ENCODE data around the gene CADPS. TPM values are rescaled to one million over a fixed set of nuclear protein-coding genes. Genes with fewer than 3 reads are reported as not detected.

Gene CADPS
- total and polyA plus RNA-seq, 4 donors, result 0.13 to 3.6 (median 0.49) TPM

DNA sequence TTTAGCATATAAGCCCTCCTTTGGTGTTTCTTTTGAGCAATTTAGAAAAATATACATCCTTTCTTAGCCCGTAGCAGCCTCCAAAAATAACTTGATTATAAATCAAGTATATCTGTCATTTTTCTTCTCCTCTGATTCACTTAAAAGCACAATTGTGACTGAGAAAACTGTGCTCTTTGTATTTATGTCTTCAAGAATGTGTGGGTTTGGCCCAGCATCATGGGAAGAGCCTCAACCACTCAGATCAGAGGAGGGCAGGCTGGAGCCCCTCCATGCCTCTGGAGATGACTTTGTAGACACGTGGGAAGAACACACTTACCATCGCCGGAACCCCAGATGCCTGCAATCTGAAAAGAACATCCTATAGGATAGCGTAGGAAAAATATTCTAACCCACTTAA lies 378.1 kb downstream of the CADPS start:
- H3K27me3 ChIP-seq (ENCODE audit: control insufficient read depth in 3 of 3, insufficient read depth in 3 of 3, low read length in 2 of 3), result no peaks in the 10 kb centered on the region
- DNase-seq, result no peak
- WGBS, 2 donors, result 57 to 75% methylated on average over 5 of the region's 5 CpGs

GRCh38 chr3:62496503-62496902 lies 378.7 kb downstream of the CADPS start:
- 73 to 82% methylated on average over 2 of the region's 2 CpGs for WGBS, 2 donors
- Histone ChIP-seq H3K27ac (ENCODE audit: low read depth in 1 of 2, low read length in 1 of 2) (no peak overlapping the region), H3K4me1 (ENCODE audit: control insufficient read depth in 5 of 5, insufficient read depth in 5 of 5, low read length in 5 of 5) (no peaks in the 10 kb centered on the region), H3K27me3 (ENCODE audit: control insufficient read depth in 3 of 3, insufficient read depth in 3 of 3, low read length in 2 of 3) (no peaks in the 10 kb centered on the region), H3K4me3 (no peak overlapping the region), H3K9me3 (ENCODE audit: control insufficient read depth in 4 of 4, insufficient read depth in 3 of 4, low read length in 3 of 4) (no peaks in the 10 kb centered on the region), H3K9ac (ENCODE audit: insufficient read depth in 1 of 2, low read length in 2 of 2) (no peak overlapping the region), H3K36me3 (ENCODE audit: control insufficient read depth in 4 of 4, insufficient read depth in 4 of 4, low read length in 4 of 4) (peaks cover 0 to 3% (median 0%) of the 10 kb centered on the region in 4 donors)
- DNase-seq (no peak), ATAC-seq (ENCODE audit: insufficient read depth, low FRiP score) (no peak)
- TF ChIP-seq, protein P1, sequence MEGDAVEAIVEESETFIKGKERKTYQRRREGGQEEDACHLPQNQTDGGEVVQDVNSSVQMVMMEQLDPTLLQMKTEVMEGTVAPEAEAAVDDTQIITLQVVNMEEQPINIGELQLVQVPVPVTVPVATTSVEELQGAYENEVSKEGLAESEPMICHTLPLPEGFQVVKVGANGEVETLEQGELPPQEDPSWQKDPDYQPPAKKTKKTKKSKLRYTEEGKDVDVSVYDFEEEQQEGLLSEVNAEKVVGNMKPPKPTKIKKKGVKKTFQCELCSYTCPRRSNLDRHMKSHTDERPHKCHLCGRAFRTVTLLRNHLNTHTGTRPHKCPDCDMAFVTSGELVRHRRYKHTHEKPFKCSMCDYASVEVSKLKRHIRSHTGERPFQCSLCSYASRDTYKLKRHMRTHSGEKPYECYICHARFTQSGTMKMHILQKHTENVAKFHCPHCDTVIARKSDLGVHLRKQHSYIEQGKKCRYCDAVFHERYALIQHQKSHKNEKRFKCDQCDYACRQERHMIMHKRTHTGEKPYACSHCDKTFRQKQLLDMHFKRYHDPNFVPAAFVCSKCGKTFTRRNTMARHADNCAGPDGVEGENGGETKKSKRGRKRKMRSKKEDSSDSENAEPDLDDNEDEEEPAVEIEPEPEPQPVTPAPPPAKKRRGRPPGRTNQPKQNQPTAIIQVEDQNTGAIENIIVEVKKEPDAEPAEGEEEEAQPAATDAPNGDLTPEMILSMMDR (IDR thresholded peaks at IDR 0.05; ENCODE audit: control extremely low read depth, extremely low read depth), result no peak

More for the DNA sequence above, 378.1 kb downstream of the CADPS start:
- no peak overlapping the region for H3K4me3 ChIP-seq
- H3K27ac ChIP-seq (ENCODE audit: low read depth in 1 of 2, low read length in 1 of 2), result no peak overlapping the region
- H3K9ac ChIP-seq (ENCODE audit: insufficient read depth in 1 of 2, low read length in 2 of 2), result no peak overlapping the region
- H3K9me3 ChIP-seq (ENCODE audit: control insufficient read depth in 4 of 4, insufficient read depth in 3 of 4, low read length in 3 of 4), result no peaks in the 10 kb centered on the region
- TF ChIP-seq, protein P1 (IDR thresholded peaks at IDR 0.05; ENCODE audit: control extremely low read depth, extremely low read depth), result no peak
- peaks cover 0 to 3% (median 0%) of the 10 kb centered on the region in 4 donors for H3K36me3 ChIP-seq (ENCODE audit: control insufficient read depth in 4 of 4, insufficient read depth in 4 of 4, low read length in 4 of 4)
- H3K4me1 ChIP-seq (ENCODE audit: control insufficient read depth in 5 of 5, insufficient read depth in 5 of 5, low read length in 5 of 5), result no peaks in the 10 kb centered on the region
- ATAC-seq (ENCODE audit: insufficient read depth, low FRiP score), result no peak

- TF ChIP-seq, protein P1 (IDR thresholded peaks at IDR 0.05; ENCODE audit: control extremely low read depth, extremely low read depth), result no peak
- Histone ChIP-seq H3K4me3 (no peak overlapping the region), H3K27ac (ENCODE audit: low read depth in 1 of 2, low read length in 1 of 2) (no peak overlapping the region), H3K9ac (ENCODE audit: insufficient read depth in 1 of 2, low read length in 2 of 2) (no peak overlapping the region), H3K36me3 (ENCODE audit: control insufficient read depth in 4 of 4, insufficient read depth in 4 of 4, low read length in 4 of 4) (no peaks in the 10 kb centered on the region), H3K9me3 (ENCODE audit: control insufficient read depth in 4 of 4, insufficient read depth in 3 of 4, low read length in 3 of 4) (no peaks in the 10 kb centered on the region), H3K4me1 (ENCODE audit: control insufficient read depth in 5 of 5, insufficient read depth in 5 of 5, low read length in 5 of 5) (no peaks in the 10 kb centered on the region), H3K27me3 (ENCODE audit: control insufficient read depth in 3 of 3, insufficient read depth in 3 of 3, low read length in 2 of 3) (no peaks in the 10 kb centered on the region)
- DNase-seq, result no peak
- no peak for ATAC-seq (ENCODE audit: insufficient read depth, low FRiP score)
- WGBS, 2 donors, result 67 to 70% methylated on average over 4 of the region's 4 CpGs
These were observed 382.0 kb downstream of the CADPS start for GRCh38 chr3:62493109-62493801.

Data from lung (tissue), 12 donors.